Measurements from ENCODE around the gene PRKN. TPM values are rescaled to one million over a fixed set of nuclear protein-coding genes. Genes with fewer than 3 reads are reported as not detected.

PRKN gene
- total RNA-seq, 1 donor from 2014 or later = 0.79 TPM

- DNase-seq (ENCODE audit: low read depth) (no peak), FAIRE-seq (no peak)
- H3K36me3 ChIP-seq (ENCODE audit: control insufficient read depth, insufficient read depth, low read length) = no peaks in the 10 kb centered on the region
- no peak overlapping the region for H3K4me3 ChIP-seq (ENCODE audit: low read depth, low read length)
- TF ChIP-seq CTCF (IDR thresholded peaks at IDR 0.05; ENCODE audit: insufficient read depth, low read length, severe bottlenecking) = no peak
- H3K27me3 ChIP-seq (ENCODE audit: control insufficient read depth, insufficient read depth, low read length) = no peaks in the 10 kb centered on the region
Measured at GRCh38 chr6:162618448-162619002, 109.0 kb downstream of the PRKN start.

GRCh38 chr6:162615016-162615705 lies 112.4 kb downstream of the PRKN start:
- DNase-seq (ENCODE audit: low read depth) (peak; percentile 28), FAIRE-seq (no peak)
- H3K36me3 ChIP-seq (ENCODE audit: control insufficient read depth, insufficient read depth, low read length) = no peaks in the 10 kb centered on the region
- no peaks in the 10 kb centered on the region for H3K27me3 ChIP-seq (ENCODE audit: control insufficient read depth, insufficient read depth, low read length)
- TF ChIP-seq CTCF (IDR thresholded peaks at IDR 0.05; ENCODE audit: insufficient read depth, low read length, severe bottlenecking) = no peak
- no peak overlapping the region for H3K4me3 ChIP-seq (ENCODE audit: low read depth, low read length)

GRCh38 chr6:162613310-162613709 lies 114.3 kb downstream of the PRKN start:
- DNase-seq (ENCODE audit: low read depth) (no peak), FAIRE-seq (no peak)
- no peaks in the 10 kb centered on the region for H3K27me3 ChIP-seq (ENCODE audit: control insufficient read depth, insufficient read depth, low read length)
- H3K4me3 ChIP-seq (ENCODE audit: low read depth, low read length) = no peak overlapping the region
- no peaks in the 10 kb centered on the region for H3K36me3 ChIP-seq (ENCODE audit: control insufficient read depth, insufficient read depth, low read length)
- TF ChIP-seq CTCF (IDR thresholded peaks at IDR 0.05; ENCODE audit: insufficient read depth, low read length, severe bottlenecking) = no peak

GRCh38 chr6:162612613-162613012 lies 115.0 kb downstream of the PRKN start:
- H3K4me3 ChIP-seq (ENCODE audit: low read depth, low read length) = no peak overlapping the region
- no peak for TF ChIP-seq CTCF (IDR thresholded peaks at IDR 0.05; ENCODE audit: insufficient read depth, low read length, severe bottlenecking)
- FAIRE-seq (no peak), DNase-seq (ENCODE audit: low read depth) (no peak)
- H3K36me3 ChIP-seq (ENCODE audit: control insufficient read depth, insufficient read depth, low read length) = no peaks in the 10 kb centered on the region
- H3K27me3 ChIP-seq (ENCODE audit: control insufficient read depth, insufficient read depth, low read length) = no peaks in the 10 kb centered on the region

- no peak for TF ChIP-seq CTCF (IDR thresholded peaks at IDR 0.05; ENCODE audit: insufficient read depth, low read length, severe bottlenecking)
- no peak for DNase-seq (ENCODE audit: low read depth)
- no peaks in the 10 kb centered on the region for H3K36me3 ChIP-seq (ENCODE audit: control insufficient read depth, insufficient read depth, low read length)
- H3K27me3 ChIP-seq (ENCODE audit: control insufficient read depth, insufficient read depth, low read length) = no peaks in the 10 kb centered on the region
- no peak overlapping the region for H3K4me3 ChIP-seq (ENCODE audit: low read depth, low read length)
- FAIRE-seq = no peak
Measured at GRCh38 chr6:162610351-162610750, 117.2 kb downstream of the PRKN start.

- no peak for FAIRE-seq
- H3K4me3 ChIP-seq (ENCODE audit: low read depth, low read length) = no peak overlapping the region
- no peak for DNase-seq (ENCODE audit: low read depth)
- H3K36me3 ChIP-seq (ENCODE audit: control insufficient read depth, insufficient read depth, low read length) = no peaks in the 10 kb centered on the region
- no peaks in the 10 kb centered on the region for H3K27me3 ChIP-seq (ENCODE audit: control insufficient read depth, insufficient read depth, low read length)
- TF ChIP-seq CTCF (IDR thresholded peaks at IDR 0.05; ENCODE audit: insufficient read depth, low read length, severe bottlenecking) = no peak
Measured at GRCh38 chr6:162605881-162606280, 121.7 kb downstream of the PRKN start.

Measured in bronchial epithelial cell (primary cell).